CD8-positive, alpha-beta memory T cell (primary cell): ENCODE measurements around the gene DOCK4. TPM values are rescaled to one million over a fixed set of nuclear protein-coding genes. Genes with fewer than 3 reads are reported as not detected.

Experiments
- CTCF ChIA-PET: fragments of 350-600 bp; sonication (Branson Sonifier 250); formaldehyde crosslinking; loops from one replicate; lab custom pipeline; 2021; ENCODE audit warnings: antibody characterized with exemption; lab: Charles Lee
- POLR2A ChIA-PET: fragments of 350-600 bp; sonication (Branson Sonifier 250); formaldehyde crosslinking; loops from one replicate; lab custom pipeline; 2021; ENCODE audit warnings: antibody characterized with exemption; lab: Charles Lee
- DNase-seq, 5 donors: peaks; one replicate each; pipeline versions ENCODE4 v3.0.0 to v3.0.0-alpha.2; 2020 to 2022; ENCODE audit warnings: mixed read lengths in 1 of 5
- H3K27ac ChIP-seq: one replicate; pipeline ENCODE4 v1.7.0; 2013; ENCODE audit warnings: low read depth, mild to moderate bottlenecking, low read length, moderate library complexity
- H3K27me3 ChIP-seq: 2 replicates; pipeline ENCODE4 v1.7.0; 2013; ENCODE audit warnings: low read length, mild to moderate bottlenecking; ENCODE audit not compliant: insufficient read depth, poor library complexity, severe bottlenecking
- H3K36me3 ChIP-seq: 2 replicates; pipeline ENCODE4 v1.7.0; 2013; ENCODE audit warnings: mild to moderate bottlenecking, low read length, moderate library complexity; ENCODE audit not compliant: insufficient read depth
- H3K4me1 ChIP-seq: 2 replicates; pipeline ENCODE4 v1.7.0; 2013; ENCODE audit warnings: mild to moderate bottlenecking, low read length, moderate library complexity; ENCODE audit not compliant: insufficient read depth
- H3K4me3 ChIP-seq: 2 replicates; pipeline ENCODE4 v1.7.0; 2013; ENCODE audit warnings: mild to moderate bottlenecking, low read length
- H3K9me3 ChIP-seq: 2 replicates; pipeline ENCODE4 v1.7.0; 2013; ENCODE audit warnings: mild to moderate bottlenecking, low read length
- H3K27ac Mint-ChIP-seq, 8 donors: one replicate each; pipeline ENCODE4 v1.8.0; 2020 to 2021; ENCODE audit warnings: mixed read lengths in 8 of 8, mild to moderate bottlenecking in 6 of 8, inconsistent platforms in 3 of 8, moderate library complexity in 3 of 8
- H3K27me3 Mint-ChIP-seq, 2 donors: one replicate each; pipeline ENCODE4 v1.8.0; 2020 to 2021; ENCODE audit warnings: mixed read lengths in 2 of 2, mild to moderate bottlenecking in 1 of 2, moderate library complexity in 1 of 2
- H3K36me3 Mint-ChIP-seq, 3 donors: one replicate each; pipeline ENCODE4 v1.8.0; 2020 to 2021; ENCODE audit warnings: mixed read lengths in 3 of 3, inconsistent platforms in 1 of 3, mild to moderate bottlenecking in 1 of 3
- H3K4me1 Mint-ChIP-seq, 3 donors: one replicate each; pipeline ENCODE4 v1.8.0; 2020 to 2021; ENCODE audit warnings: mixed read lengths in 3 of 3, inconsistent platforms in 1 of 3, mild to moderate bottlenecking in 1 of 3
- H3K4me3 Mint-ChIP-seq, 7 donors: one replicate each; pipeline ENCODE4 v1.8.0; 2020 to 2021; ENCODE audit warnings: mixed read lengths in 7 of 7, mild to moderate bottlenecking in 6 of 7, moderate library complexity in 4 of 7, inconsistent platforms in 2 of 7
- H3K9me3 Mint-ChIP-seq, 5 donors: one replicate each; pipeline ENCODE4 v1.8.0; 2020 to 2022; ENCODE audit warnings: mixed read lengths in 5 of 5, mild to moderate bottlenecking in 3 of 5, moderate library complexity in 2 of 5, inconsistent platforms in 1 of 5
- polyA plus RNA-seq: library from polyadenylated mRNA; unstranded; fragments of 300-500 nt; fragmentation: Illumina TruSeq; gene quantifications from one replicate; pipeline ENCODE4 v1.2.3, GENCODE V29; 2021
- total RNA-seq, 2 experiments: library from RNA; stranded (reverse); gene quantifications; one replicate each; pipeline ENCODE4 v1.2.3, GENCODE V29; 2021

DOCK4 gene
- total and polyA plus RNA-seq, 3 experiments from 2014 or later, result 1.2 TPM; not detected in 1

DNA sequence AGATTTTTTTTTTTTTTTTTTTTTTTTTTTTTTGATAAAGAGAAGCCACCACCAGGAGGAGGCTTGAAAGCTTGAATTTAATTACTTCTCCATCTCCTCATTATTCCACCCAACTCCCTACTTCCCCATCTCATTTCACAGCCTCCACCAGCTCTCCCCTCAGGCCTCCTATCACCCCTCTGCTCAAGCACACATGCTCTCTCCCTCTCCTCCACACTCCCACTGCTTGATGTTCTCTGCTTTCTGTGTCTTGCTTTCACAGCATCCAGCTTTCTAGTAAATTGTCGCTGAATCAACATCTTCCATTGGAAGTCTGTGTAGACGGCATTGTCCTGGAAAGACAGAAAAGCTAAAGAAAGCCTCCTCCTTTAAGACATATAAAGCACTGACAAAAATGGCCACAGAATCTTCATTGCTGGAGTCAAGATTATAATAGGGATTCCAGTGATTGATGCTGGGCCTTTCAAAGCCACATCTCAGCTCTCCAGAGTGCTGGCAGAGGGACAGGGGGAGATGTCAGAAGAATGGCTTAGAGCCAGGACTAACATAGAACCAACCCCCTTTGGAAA is 58.3 kb downstream of the DOCK4 start:
- Mint-ChIP-seq H3K4me3 (no peak overlapping the region), H3K27ac (peak overlapping the region in 1 of 8 donors; percentile 1), H3K27me3 (peaks cover 14 to 74% of the 10 kb centered on the region in 2 donors), H3K4me1 (no peaks in the 10 kb centered on the region), H3K36me3 (no peaks in the 10 kb centered on the region), H3K9me3 (no peaks in the 10 kb centered on the region)
- no peak for DNase-seq
- Histone ChIP-seq H3K4me3 (no peak overlapping the region), H3K4me1 (no peaks in the 10 kb centered on the region), H3K36me3 (no peaks in the 10 kb centered on the region), H3K9me3 (no peaks in the 10 kb centered on the region), H3K27me3 (peaks cover 4% of the 10 kb centered on the region), H3K27ac (no peak overlapping the region)
- CTCF ChIA-PET, result no interaction called here
- POLR2A ChIA-PET, result no interaction called here

DNA sequence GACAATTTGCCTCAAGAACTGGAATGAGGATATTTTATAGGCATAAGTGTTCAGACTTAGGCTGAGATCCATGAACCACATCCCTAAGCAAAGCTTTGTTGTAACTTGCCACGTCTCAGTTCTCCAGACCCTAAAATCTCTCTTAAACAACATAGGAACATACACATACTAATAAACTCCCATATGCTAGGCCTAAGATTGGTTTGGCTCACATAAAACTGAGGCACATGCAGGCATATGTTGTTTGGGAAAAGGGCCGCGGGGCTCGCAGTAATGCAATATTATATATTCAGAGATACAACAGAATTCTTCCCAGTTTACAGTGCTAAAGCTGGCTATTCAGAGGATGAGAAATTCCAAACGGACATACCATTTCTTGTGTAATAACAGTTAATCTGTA is 61.0 kb downstream of the DOCK4 start:
- Histone ChIP-seq H3K4me3 (no peak overlapping the region), H3K4me1 (no peaks in the 10 kb centered on the region), H3K9me3 (no peaks in the 10 kb centered on the region), H3K36me3 (no peaks in the 10 kb centered on the region), H3K27ac (no peak overlapping the region), H3K27me3 (no peaks in the 10 kb centered on the region)
- no peak for DNase-seq
- Mint-ChIP-seq H3K27ac (no peak overlapping the region), H3K36me3 (no peaks in the 10 kb centered on the region), H3K27me3 (peaks cover 9 to 59% of the 10 kb centered on the region in 2 donors), H3K4me1 (no peaks in the 10 kb centered on the region), H3K9me3 (no peaks in the 10 kb centered on the region), H3K4me3 (no peak overlapping the region)
- POLR2A ChIA-PET, result no interaction called here
- CTCF ChIA-PET, result no interaction called here

DNA sequence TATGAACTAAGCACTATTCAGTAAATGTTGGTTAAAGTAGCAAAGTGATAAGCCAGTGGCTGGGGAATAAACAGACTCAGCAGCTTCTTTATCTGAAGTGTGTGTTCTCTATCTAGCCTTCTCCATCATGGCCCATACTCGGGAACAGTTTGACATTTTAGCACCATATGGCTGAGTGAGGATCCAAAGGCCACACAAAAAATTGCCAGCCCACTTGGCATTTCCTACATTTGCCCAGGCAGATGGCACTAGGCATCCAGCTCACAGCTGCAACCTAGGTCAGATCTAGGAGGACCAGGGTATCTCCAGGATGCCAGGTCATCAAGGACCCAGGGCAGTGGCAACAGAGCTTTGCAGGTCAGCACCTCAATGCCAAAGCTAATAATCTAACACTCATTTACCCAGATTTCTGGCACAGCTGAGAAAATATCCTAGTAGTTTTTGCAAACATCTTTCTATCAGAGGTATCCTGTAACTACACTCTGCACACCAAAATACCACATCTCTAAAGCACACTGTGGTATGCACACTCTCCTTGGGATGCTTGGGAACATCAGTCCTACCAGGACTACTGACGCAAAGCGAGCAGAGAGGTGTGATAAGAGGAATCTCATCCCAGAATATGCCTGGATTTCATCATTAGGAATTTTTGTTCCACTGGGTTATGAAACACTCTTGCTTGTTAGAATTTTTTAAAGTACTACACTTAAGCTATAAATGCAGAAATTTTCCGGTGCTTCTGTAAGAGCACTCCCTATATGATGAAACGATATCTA is 61.7 kb downstream of the DOCK4 start:
- no peak overlapping the region for H3K4me3 ChIP-seq
- Mint-ChIP-seq H3K27me3 (peaks cover 9 to 52% of the 10 kb centered on the region in 2 donors), H3K4me3 (no peak overlapping the region), H3K36me3 (no peaks in the 10 kb centered on the region), H3K9me3 (no peaks in the 10 kb centered on the region), H3K4me1 (no peaks in the 10 kb centered on the region), H3K27ac (no peak overlapping the region)
- no peak for DNase-seq
- no peaks in the 10 kb centered on the region for H3K36me3 ChIP-seq
- H3K9me3 ChIP-seq, result no peaks in the 10 kb centered on the region
- H3K4me1 ChIP-seq, result no peaks in the 10 kb centered on the region
- CTCF ChIA-PET, result no interaction called here
- POLR2A ChIA-PET, result no interaction called here
- no peak overlapping the region for H3K27ac ChIP-seq
- no peaks in the 10 kb centered on the region for H3K27me3 ChIP-seq

DNA sequence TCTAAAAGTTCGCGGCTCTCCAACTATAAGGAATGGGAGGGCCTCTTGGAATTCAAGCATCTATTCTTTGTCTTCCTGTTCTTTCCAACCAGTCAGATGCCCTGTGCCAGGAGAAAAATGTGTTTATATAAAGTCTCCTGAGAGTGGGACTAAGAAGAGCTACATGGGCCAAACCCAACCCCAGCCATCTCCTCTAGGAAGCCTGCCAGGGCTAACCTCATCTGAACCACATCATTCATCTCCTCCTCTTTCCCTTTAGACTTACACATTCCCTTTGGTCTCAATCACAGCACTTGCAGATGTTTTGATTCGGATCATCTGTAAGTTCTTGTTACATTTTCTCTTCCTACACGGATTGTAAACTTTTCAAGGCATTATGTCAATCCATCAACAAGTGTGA is 62.6 kb downstream of the DOCK4 start:
- Mint-ChIP-seq H3K27ac (no peak overlapping the region), H3K4me1 (no peaks in the 10 kb centered on the region), H3K9me3 (no peaks in the 10 kb centered on the region), H3K36me3 (no peaks in the 10 kb centered on the region), H3K27me3 (peaks cover 4 to 46% of the 10 kb centered on the region in 2 donors), H3K4me3 (no peak overlapping the region)
- CTCF ChIA-PET, result no interaction called here
- no peak for DNase-seq
- no peak overlapping the region for H3K27ac ChIP-seq
- no peaks in the 10 kb centered on the region for H3K27me3 ChIP-seq
- POLR2A ChIA-PET, result no interaction called here
- no peaks in the 10 kb centered on the region for H3K4me1 ChIP-seq
- H3K4me3 ChIP-seq, result no peak overlapping the region
- H3K9me3 ChIP-seq, result no peaks in the 10 kb centered on the region
- H3K36me3 ChIP-seq, result no peaks in the 10 kb centered on the region

DNA sequence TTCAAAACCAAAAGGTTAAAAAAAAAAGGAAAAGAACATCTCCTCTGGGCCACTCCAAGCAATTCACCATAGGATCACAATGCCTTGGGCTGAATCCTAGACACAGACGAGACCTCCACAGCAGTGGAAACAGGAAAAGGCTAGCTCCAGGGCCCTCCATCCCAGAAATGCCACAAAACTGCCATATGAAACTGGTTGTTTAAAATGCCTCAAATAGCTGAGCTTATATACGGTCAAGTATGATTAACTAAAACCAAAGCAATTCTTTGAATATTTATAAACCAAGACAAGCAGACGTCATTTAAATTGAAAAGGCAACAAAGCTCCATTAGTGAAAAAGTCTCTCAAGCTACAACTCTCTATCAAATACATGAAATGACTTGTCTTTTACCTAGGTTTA is 63.1 kb downstream of the DOCK4 start:
- POLR2A ChIA-PET, result no interaction called here
- H3K27ac ChIP-seq, result no peak overlapping the region

DNA sequence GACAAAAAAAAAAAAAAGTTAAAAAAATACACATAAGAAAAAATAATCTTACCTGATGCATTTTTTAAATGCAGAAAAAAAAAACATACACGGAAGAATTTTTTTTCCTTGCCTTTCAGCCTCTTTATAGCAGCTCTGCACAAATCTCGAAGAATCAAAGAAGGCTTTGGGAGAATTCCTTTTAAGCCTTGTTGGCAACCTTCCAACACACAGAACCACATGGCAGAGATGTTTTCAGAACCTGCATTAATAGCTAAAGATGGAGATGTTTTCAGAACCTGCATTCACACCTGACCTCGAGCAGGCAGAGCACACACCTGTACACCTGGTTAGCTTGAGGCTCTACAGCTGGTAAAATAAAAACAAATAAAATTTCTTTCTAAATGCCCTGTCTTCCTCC is 65.6 kb downstream of the DOCK4 start:
- no peak for DNase-seq
- H3K36me3 Mint-ChIP-seq, result no peaks in the 10 kb centered on the region
- CTCF ChIA-PET, result no interaction called here
- Histone ChIP-seq H3K9me3 (no peaks in the 10 kb centered on the region), H3K4me3 (no peak overlapping the region), H3K27me3 (no peaks in the 10 kb centered on the region), H3K36me3 (no peaks in the 10 kb centered on the region), H3K27ac (no peak overlapping the region), H3K4me1 (no peaks in the 10 kb centered on the region)
- no peak overlapping the region for H3K4me3 Mint-ChIP-seq
- peaks cover 4 to 30% of the 10 kb centered on the region in 2 donors for H3K27me3 Mint-ChIP-seq
- H3K9me3 Mint-ChIP-seq, result no peaks in the 10 kb centered on the region
- H3K27ac Mint-ChIP-seq, result no peak overlapping the region
- POLR2A ChIA-PET, result no interaction called here
- no peaks in the 10 kb centered on the region for H3K4me1 Mint-ChIP-seq

More for the DNA sequence above, 63.1 kb downstream of the DOCK4 start:
- no peaks in the 10 kb centered on the region for H3K9me3 Mint-ChIP-seq
- no peak for DNase-seq
- H3K36me3 Mint-ChIP-seq, result no peaks in the 10 kb centered on the region
- no peak overlapping the region for H3K27ac Mint-ChIP-seq
- no peaks in the 10 kb centered on the region for H3K4me1 Mint-ChIP-seq
- no peak overlapping the region for H3K4me3 Mint-ChIP-seq
- peaks cover 4 to 42% of the 10 kb centered on the region in 2 donors for H3K27me3 Mint-ChIP-seq
- Histone ChIP-seq H3K36me3 (no peaks in the 10 kb centered on the region), H3K4me3 (no peak overlapping the region), H3K27me3 (no peaks in the 10 kb centered on the region), H3K4me1 (no peaks in the 10 kb centered on the region), H3K9me3 (no peaks in the 10 kb centered on the region)
- CTCF ChIA-PET, result no interaction called here

DNA sequence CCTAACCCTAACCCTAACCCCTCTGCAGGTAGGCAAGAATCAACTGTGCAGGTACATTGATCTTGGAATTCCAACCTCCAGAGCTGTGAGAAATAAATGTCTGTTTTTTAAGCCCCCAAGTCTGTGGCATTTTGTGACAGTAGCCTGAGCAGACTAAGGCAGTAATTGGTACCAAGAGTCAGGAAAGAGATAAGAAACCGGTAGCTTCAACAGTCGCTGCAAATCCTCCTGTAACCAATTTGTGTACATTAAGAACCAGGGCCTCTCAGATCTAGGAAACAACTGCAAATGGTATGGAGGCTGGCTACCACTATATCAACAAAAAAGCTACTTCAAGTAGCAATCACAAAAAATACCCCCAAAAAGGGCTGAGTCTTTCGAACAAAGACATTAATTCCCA is 67.3 kb downstream of the DOCK4 start:
- no peak overlapping the region for H3K4me3 Mint-ChIP-seq
- no peak for DNase-seq
- Histone ChIP-seq H3K36me3 (no peaks in the 10 kb centered on the region), H3K4me3 (no peak overlapping the region), H3K9me3 (no peaks in the 10 kb centered on the region), H3K27ac (no peak overlapping the region), H3K27me3 (no peaks in the 10 kb centered on the region), H3K4me1 (no peaks in the 10 kb centered on the region)
- H3K9me3 Mint-ChIP-seq, result no peaks in the 10 kb centered on the region
- H3K27me3 Mint-ChIP-seq, result peaks cover 2 to 15% of the 10 kb centered on the region in 2 donors
- no peak overlapping the region for H3K27ac Mint-ChIP-seq
- no peaks in the 10 kb centered on the region for H3K36me3 Mint-ChIP-seq
- CTCF ChIA-PET, result no interaction called here
- POLR2A ChIA-PET, result no interaction called here
- H3K4me1 Mint-ChIP-seq, result no peaks in the 10 kb centered on the region

DNA sequence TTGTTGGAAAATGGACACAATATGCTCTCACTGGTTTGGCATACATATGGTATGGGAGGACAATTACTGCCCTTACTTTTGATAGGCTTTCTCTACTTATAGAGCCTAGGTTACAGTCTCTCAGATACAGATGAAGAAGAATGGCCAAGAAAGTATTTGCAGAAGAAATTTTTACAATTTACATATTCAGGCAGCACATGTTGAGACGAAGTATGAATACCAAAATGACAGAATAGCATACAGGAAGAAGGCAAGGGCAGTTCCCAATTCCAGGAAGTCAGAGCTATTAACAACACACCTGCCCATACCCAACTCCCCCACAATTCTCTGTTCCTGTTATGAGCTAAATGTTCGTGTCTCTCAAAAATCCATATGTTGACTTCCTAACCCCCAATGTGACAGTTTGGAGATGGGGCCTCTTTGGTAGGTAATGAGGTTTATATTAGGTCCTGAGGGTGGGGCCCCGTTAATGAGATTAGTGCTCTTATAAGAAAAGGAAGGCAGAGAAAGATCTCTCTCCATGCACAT is 67.8 kb downstream of the DOCK4 start:
- no peak for DNase-seq
- H3K27ac Mint-ChIP-seq, result no peak overlapping the region
- no peaks in the 10 kb centered on the region for H3K4me1 ChIP-seq
- H3K4me3 ChIP-seq, result no peak overlapping the region
- H3K27me3 Mint-ChIP-seq, result peaks cover 3 to 9% of the 10 kb centered on the region in 2 donors
- no peaks in the 10 kb centered on the region for H3K36me3 Mint-ChIP-seq
- no peaks in the 10 kb centered on the region for H3K36me3 ChIP-seq
- no peak overlapping the region for H3K4me3 Mint-ChIP-seq
- ChIA-PET POLR2A (no interaction called here), CTCF (no interaction called here)
- no peaks in the 10 kb centered on the region for H3K27me3 ChIP-seq
- no peaks in the 10 kb centered on the region for H3K9me3 ChIP-seq
- H3K27ac ChIP-seq, result no peak overlapping the region
- H3K4me1 Mint-ChIP-seq, result no peaks in the 10 kb centered on the region
- no peaks in the 10 kb centered on the region for H3K9me3 Mint-ChIP-seq
